ENCODE measurements around the gene TCF7L1.

Gene TCF7L1

GRCh38 chr2:85096616-85097015 lies 36.6 kb upstream of the TCF7L1 start:
- no peak for TF ChIP-seq CTCF (conservative IDR thresholded peaks at IDR 0.05; ENCODE audit: low read depth, low read length)
- no peak overlapping the region for H3K4me3 ChIP-seq (ENCODE audit: low read length)
- DNase-seq (ENCODE audit: low read depth) = no peak

- no peak for TF ChIP-seq CTCF (conservative IDR thresholded peaks at IDR 0.05; ENCODE audit: low read depth, low read length)
- DNase-seq (ENCODE audit: low read depth) = no peak
- H3K4me3 ChIP-seq (ENCODE audit: low read length) = no peak overlapping the region
Measured at GRCh38 chr2:85104228-85104627, 29.0 kb upstream of the TCF7L1 start.

GRCh38 chr2:85106489-85107180 lies 26.6 kb upstream of the TCF7L1 start:
- peak; percentile 34 for DNase-seq (ENCODE audit: low read depth)

GRCh38 chr2:85110991-85111560 lies 22.1 kb upstream of the TCF7L1 start:
- DNase-seq (ENCODE audit: low read depth) = no peak
- no peak for TF ChIP-seq CTCF (conservative IDR thresholded peaks at IDR 0.05; ENCODE audit: low read depth, low read length)
- H3K4me3 ChIP-seq (ENCODE audit: low read length) = no peak overlapping the region

More at GRCh38 chr2:85106489-85107180, 26.6 kb upstream of the TCF7L1 start:
- no peak overlapping the region for H3K4me3 ChIP-seq (ENCODE audit: low read length)
- no peak for TF ChIP-seq CTCF (conservative IDR thresholded peaks at IDR 0.05; ENCODE audit: low read depth, low read length)

GRCh38 chr2:85111819-85112281 lies 21.3 kb upstream of the TCF7L1 start:
- no peak overlapping the region for H3K4me3 ChIP-seq (ENCODE audit: low read length)
- TF ChIP-seq CTCF (conservative IDR thresholded peaks at IDR 0.05; ENCODE audit: low read depth, low read length) = no peak

GRCh38 chr2:85112906-85113625 lies 20.1 kb upstream of the TCF7L1 start:
- TF ChIP-seq CTCF (conservative IDR thresholded peaks at IDR 0.05; ENCODE audit: low read depth, low read length) = no peak
- DNase-seq (ENCODE audit: low read depth) = no peak
- no peak overlapping the region for H3K4me3 ChIP-seq (ENCODE audit: low read length)

More at GRCh38 chr2:85111819-85112281, 21.3 kb upstream of the TCF7L1 start:
- DNase-seq (ENCODE audit: low read depth) = no peak

All from retinal pigment epithelial cell (primary cell).